Dedifferentiated amniotic fluid mesenchymal stem cell (primary cell): ENCODE measurements around the gene CLEC2L.

Source experiments
- DNase-seq: peaks from one replicate; pipeline ENCODE4 v3.0.0-alpha.2; 2016; ENCODE audit errors: extremely low spot score

CLEC2L gene

GRCh38 chr7:139557857-139558581, 34.5 kb downstream of the CLEC2L start:
- no peak for DNase-seq

DNA sequence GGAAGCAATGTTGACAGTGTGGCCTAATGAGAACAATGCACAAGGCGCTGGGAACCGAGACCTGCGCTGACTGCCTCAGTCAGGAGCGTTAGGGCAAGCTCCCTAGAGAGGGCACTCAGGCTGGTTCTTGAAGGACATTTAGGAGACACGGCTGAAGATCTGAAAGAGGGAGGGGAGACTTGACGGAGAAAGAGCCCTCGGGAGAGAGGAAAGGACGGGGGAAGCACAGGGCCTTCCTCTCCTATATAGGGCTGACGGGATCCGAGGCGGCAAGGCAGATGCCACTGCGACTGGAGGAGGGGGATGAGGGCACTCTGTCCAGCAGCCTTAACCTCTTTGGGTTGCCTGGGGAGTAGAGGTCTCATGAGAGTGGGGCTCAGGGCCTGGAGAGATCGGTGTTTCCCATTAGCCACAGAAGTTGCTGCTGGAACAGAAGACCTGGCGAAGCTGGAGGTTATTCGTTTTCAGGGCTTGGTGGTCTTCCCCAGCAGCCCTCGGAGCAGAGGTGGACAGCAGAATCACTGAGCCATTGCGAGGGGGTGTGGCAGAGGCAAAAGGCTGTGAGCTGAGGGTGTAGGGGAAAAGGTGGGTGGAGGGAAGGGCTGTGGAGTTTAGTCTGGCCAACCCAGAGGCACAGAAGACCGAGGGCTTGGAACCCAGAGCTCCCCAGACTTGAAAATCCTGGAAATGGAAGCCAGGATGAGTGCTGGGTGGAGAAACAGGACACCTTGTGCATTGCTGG, 36.0 kb downstream of the CLEC2L start:
- DNase-seq = no peak

DNA sequence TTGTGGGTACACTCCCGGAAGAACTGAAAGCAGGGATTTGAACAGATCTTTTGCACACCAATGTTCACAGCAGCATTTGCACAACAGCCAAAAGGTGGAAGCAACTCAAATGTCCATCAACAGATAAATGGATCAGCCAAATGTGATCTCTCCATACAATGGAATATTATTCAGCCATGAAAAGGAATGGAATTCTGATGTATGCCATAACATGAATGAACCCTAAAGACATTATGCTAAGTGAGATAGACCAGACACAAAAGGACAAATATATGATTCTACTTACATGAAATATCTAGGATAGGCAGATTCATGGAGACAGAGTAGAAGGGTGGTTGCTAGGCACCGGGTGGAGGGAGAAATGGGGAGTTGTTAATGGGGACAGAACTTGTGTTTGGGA, 36.7 kb downstream of the CLEC2L start:
- DNase-seq = no peak

- no peak for DNase-seq
Measured at GRCh38 chr7:139560678-139561077, 37.2 kb downstream of the CLEC2L start.

DNA sequence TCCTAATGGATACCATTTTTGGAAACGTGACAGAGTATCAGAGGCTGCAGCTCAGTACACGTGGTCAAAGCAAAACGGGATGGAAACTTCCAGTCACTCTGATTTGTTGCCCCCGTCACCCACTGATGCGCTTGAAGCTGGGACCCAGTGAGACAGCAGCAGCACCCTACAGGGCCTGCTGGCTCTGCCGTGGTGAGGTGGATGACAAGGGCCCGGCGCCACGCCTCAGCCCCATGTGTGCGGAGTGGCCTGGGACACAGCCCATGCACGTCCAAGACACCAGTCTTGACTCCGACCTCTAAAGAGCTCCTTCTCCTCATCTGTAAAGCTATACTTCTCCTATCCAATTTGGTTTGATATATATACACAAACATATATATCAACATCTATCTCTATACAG, 39.0 kb downstream of the CLEC2L start:
- no peak for DNase-seq

DNA sequence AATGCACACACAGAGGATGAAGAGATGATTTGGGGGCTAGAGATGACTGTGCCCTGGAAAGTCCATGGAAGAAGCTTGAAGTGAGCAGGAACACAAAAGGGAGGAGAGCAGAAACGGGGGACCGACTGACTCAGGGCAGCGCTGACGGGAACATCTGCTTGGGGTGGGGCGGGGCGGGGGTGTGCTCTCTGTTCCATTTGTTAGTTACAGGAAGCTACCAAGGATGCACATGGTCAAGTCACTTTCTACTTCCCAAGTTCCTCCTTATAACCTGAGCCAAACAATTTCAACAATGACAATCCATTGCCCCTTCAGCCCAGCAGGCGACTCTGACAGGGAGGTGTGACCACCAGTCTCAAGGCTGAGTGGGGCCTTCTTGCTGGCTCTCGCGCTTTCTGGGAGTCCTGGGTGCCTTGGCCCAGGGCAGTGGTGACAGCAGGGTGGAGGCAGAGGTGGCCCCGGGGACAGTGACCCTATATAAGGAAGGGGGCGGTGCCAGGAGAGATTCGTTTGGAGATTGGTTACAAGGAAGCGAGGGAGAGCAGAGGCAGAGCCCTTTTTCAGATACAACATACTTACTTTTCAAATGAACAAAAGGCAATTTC, 39.6 kb downstream of the CLEC2L start:
- DNase-seq = no peak

DNA sequence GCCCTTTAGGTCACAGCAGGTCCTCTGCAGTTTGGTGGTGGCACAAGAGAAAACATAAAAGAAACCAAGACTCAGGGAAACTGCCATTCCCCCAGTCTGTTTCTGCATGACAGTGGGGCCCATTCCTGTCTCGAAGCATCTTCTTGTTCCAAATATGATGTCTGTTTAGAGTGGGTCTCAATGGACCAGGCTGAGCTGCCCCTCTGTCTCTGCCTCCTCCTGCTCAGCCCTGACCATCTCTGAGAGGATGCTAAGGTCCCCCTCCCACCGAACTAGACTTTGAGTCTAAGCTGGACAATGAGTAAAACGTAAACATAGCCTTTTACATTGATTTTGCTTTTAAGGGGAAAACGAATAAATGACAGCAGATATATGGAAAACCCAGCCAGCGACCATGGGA, 40.4 kb downstream of the CLEC2L start:
- no peak for DNase-seq

- DNase-seq = no peak
Measured at GRCh38 chr7:139566075-139566474, 42.6 kb downstream of the CLEC2L start.

DNA sequence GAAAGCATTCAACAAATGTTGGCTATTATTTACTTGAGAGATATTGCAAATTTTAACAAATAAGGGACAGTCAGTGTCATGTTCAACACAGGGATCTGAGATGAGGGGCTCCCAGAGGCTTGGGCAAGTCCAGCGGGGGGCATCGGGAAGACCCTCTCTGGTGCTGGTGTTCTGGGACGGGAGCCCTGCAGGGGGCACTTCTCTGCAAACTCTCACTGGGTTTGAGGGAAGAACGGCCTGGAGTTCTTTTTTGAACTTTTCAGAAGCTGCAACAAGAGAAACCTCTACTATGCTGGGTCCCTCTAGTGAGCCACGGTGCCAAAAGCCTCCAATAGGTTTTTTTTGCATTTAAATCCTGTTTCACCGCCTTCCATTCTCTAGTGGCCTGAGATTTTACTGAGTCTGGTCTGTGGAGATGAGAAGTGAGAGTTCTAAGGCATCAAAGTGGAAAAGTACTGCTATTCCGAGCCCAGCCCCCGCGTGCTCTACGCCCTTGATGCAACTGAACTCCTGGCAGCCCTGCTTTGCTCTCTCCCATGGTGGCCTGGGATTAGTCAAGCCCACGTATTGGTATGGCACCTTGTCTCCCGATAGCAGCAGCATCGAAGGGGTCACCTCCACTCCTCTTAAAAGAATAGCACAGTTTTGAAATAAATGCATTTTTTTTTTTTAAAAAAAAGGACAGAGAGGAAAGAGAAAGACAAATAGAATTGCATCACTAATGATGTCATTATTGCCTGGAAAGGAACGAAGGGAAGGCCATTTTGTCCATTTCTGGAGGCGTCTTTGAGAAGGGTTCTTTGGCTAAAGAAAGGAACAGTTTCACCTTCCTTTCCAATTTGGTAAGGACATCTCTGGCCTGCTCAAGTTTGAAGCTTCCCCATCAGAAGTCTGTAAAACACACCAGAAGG, 43.5 kb downstream of the CLEC2L start:
- no peak for DNase-seq

DNA sequence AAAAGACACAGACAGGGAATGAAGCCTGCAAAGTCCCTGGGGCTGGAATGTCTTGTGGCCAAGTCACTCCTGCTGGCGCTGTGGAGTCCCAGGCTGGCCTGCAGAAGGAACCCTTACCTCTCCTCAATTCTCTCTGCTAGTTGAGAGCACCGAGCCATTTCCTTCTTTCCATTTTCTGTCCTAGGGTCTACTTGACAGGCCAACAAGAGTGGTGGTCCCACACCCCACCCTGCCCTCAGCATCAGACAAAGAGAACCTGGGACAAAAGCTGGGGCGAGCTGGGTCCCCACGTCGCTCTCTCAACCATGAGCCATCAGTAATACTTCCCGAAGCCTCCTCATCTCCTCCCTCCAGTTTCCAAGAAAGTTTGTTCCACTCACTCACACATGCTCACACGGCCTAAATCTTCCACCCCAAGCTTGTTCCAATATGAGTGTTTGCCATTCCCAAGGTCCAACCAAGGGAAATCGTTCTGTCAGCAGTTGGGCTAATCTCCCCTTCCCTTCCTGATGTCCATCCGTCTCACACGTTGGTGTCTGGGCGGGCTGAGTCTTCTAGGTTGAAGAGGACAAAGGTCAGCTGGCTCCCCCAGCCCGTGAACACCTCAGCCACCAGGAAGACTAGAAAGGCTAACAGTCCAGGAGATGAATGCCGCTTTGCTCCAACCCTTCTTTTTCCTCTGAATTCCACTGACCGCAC, 44.3 kb downstream of the CLEC2L start:
- no peak for DNase-seq

- DNase-seq = no peak
Measured at GRCh38 chr7:139568346-139568675, 44.8 kb downstream of the CLEC2L start.

DNA sequence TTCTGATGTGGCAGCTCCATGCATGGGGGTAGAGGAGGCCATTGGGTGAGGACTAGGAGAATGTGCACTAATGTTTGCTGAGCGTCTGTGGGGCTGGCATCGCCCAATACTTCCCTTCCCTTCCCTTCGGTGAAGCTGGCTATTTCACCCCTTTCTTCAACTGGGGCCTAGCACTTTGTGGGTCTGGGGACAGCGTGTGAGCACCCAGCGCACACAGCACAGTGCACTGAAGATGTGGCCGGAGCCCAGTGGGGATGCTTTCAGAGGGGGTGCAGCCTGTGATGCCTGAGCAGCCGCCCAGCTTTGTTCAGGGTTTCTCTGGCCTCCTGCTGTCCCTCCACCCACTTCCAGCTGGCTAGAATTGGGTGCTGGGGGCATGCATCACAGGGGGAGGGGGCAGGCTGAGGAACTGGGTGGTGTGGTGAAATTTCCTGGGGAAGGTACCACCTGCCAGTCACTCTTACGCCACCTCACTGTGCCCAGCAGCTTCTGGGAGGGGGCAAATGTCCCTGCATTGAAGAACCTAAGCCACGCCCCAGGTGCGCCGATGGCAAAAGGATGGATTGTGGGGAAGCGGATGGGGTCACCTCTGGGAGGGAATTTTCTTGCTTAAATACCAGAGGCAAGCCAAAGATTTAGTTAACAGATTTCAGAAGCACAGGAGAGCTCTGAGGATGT, 45.5 kb downstream of the CLEC2L start:
- no peak for DNase-seq

GRCh38 chr7:139570119-139570518, 46.6 kb downstream of the CLEC2L start:
- no peak for DNase-seq

GRCh38 chr7:139570626-139571025, 47.1 kb downstream of the CLEC2L start:
- DNase-seq = no peak

DNA sequence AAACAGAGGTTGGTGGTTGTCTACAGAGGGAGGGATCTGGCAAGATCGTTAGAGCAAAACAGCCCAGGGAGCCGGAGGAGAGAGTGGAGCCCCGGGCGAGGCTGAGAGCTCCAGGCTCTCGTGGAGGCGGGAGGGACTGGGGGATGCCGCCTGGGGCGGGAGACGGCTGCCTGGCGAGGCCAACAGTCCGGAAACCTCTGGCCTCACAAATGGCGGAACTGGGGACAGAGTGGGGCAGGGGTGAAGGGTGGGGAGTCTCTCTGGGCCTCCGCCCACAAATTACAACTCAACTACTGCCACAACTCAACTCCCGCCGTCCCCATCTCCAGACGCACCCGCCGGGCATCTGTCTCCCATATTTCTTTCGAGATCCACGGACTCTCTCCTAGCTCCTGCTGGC, 47.7 kb downstream of the CLEC2L start:
- no peak for DNase-seq

DNA sequence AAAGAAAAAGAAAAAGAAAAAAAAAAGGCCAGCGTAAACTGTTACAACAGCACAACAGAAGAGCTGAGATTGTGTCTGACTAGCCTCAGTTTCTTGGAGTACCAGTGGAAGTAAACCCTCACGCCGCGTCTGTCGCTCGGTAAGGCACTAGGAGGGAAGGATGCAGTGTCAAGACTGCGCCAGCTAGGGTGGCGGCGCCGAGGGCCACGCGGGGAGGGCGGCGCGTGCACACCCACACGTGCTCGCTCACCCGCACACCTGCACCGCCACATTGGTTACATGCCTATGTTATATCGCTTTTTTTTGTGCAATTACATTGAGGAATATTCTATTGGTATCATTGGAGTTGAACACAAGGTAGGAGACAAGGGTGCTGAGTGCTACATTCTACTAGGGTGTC, 48.2 kb downstream of the CLEC2L start:
- no peak for DNase-seq

DNA sequence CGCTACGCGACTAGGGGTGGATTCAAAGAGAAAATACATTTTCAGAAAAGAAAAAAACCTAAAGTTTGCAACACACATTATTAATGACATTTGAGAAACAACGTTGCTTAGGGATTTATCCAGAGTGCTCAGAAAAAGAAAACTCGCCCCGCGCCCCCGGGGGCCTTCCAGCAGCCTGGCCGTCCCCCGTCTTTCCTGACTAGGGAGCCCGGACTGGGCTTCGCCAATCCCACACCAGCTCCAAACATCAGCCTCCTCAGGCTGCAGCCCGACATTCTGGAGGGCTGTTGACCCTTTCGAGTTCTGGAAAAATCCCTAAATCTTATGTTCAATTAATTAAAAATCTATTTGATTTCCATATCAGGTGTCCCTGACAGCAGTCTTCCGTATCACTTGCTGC, 48.6 kb downstream of the CLEC2L start:
- DNase-seq = no peak

DNA sequence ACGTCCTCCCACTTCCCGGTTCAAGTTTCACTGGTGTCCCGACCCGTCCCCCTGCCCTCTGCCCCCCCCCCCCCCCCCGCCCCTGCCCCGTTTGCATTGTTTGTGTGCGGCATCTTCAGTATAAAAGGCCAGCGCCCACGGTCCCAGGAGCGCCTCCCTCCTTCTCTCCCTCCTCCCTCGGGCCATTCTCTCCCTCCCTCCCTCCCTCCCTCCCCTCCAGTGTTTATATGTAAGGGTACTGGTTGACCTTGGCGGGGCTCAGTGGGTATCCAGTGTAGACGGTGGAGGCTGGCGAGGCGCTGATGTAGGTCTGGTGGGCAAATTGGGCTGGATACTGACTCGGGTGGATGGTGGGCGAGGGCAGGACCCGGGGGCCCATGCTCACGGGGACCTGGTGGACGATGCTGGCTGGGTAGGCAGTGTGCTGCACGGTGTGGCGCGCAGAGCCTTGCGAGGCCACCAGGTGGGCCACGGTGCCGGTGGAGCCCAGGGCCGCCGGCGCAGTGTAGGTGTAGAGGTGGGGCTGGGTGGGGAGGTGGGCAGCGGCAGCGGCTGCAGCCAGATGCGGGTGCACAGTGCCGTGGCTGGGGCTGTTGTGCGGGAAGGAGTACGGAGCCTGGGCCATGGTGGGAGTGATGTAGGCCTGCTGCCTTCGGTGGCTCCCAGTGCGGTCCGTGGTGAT, 49.4 kb downstream of the CLEC2L start:
- no peak for DNase-seq

DNA sequence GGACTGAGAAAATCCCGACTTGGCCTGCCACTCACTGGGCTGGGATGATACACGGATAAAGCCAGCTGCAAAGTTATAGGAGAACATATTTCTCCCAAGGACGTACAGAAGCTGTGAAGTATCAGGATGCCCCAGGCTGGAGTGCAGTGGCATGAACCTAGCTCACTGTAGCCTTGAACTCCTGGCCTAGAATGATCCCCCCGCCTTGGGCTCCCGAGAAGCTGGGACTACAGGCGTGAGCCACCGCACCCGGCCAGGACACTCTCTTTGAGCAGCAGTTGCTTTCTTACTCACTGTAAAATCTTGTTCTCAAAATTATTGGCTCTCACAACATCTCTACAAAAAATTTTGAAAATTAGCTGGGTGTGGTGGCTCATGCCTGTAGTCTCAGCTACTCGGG, 50.4 kb downstream of the CLEC2L start:
- no peak for DNase-seq

DNA sequence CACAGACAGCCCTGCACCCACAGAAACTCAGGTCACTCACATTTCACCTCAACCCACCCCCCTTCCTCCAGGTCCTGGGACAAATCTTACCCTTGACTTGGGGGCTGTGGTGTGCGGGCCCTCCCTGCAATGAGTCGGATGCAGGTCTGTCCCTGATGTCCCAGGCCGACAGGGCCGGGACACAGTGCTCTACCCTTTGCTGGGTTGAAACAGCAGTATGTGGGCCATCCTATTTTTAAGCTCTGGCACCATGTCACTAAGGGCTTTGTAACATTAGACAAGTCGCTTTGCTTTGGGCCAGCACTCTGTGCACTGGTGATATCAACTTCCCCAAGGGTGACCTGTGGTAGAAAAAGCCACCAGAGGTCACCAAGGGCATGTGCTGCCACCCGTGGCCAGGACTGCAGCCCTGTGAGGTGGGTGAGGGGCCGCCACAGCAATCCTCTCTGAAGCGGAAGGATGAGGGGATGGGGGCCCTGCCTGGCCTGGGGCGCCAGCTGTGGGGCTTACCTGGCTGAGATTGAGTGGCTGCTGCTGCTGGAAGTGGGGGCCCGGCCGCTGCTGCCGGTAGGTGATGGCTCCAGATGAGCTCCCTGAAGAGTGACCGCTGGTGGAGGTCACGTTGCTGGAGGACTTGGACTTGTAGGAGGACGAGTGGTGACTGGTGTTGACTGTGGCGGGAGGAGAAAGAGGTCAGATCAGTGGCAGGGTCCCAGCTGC, 51.3 kb downstream of the CLEC2L start:
- DNase-seq = no peak
